GM06990 (cell line): Measurements from ENCODE around the gene TECTB.
"Not testable (repeated sequence)": the region's sequence is repeated elsewhere in the genome, so short reads cannot be mapped to it uniquely, and the experiment has no call there.

Experiments
- DNase-seq: peaks from one replicate; pipeline ENCODE4 v3.0.0-alpha.2; 2011; ENCODE audit not compliant: insufficient read length; ENCODE audit errors: extremely low read depth
- H3K27me3 ChIP-seq: replicated peaks from 2 replicates; pipeline ENCODE4 v1.6.0; 2011; ENCODE audit warnings: low read length; ENCODE audit not compliant: control insufficient read depth, insufficient read depth
- H3K36me3 ChIP-seq: 2 replicates; pipeline ENCODE4 v1.5.1; 2011; ENCODE audit warnings: low read length; ENCODE audit not compliant: control insufficient read depth, insufficient read depth
- H3K4me3 ChIP-seq: replicated peaks from 2 replicates; pipeline ENCODE4 v1.5.1; 2011; ENCODE audit warnings: low read depth, mild to moderate bottlenecking, control low read depth, low read length
- CTCF ChIP-seq: IDR thresholded peaks from 2 replicates; pipeline ENCODE4 v1.5.1; 2011; ENCODE audit warnings: low read length, control low read depth, mild to moderate bottlenecking, inconsistent platforms; ENCODE audit not compliant: insufficient read depth, poor library complexity, severe bottlenecking

TECTB gene

GRCh38 chr10:112248584-112249295 is 34.5 kb upstream of the TECTB start:
- TF ChIP-seq CTCF: no peak
- Histone ChIP-seq H3K4me3 (no peak overlapping the region), H3K36me3 (no peaks in the 10 kb centered on the region), H3K27me3 (no peaks in the 10 kb centered on the region)
- DNase-seq: no peak

DNA sequence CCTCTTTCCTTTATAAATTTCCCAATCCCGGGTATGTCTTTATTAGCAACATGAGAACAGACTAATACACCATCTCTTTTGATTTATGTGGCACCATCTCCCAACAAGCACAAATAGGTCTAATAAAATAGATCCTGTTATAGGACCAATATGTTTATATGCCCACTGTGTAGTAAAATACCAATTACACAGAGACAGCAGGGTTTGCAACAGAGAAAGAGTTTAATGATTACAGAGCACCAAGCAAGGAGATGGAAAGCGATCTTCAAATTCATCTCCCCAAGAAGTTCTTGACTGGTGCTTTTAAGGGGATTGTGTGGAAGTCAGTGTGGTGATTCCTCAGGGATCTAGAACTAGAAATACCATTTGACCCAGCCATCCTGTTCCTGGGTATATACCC is 33.5 kb upstream of the TECTB start:
- TF ChIP-seq CTCF: no peak
- H3K4me3 ChIP-seq: no peak overlapping the region
- DNase-seq: no peak
- H3K36me3 ChIP-seq: no peaks in the 10 kb centered on the region
- no peaks in the 10 kb centered on the region for H3K27me3 ChIP-seq

DNA sequence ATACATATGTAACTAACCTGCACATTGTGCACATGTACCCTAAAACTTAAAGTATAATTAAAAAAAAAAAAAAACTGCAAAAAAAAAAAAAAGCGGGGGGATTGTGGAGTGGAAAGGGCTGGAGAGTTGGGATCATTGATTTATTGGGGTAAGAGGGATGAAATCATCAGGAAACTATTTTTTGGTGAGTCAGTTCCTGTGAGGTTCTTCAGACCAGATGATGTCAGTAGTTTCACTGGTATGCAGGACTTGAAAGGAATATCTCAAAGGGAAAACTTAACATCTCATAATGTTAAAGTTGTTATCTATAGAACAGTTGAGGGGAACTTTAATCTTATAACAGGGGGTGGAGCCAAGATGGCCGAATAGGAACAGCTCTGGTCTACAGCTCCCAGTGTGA is 32.6 kb upstream of the TECTB start:
- no peak for DNase-seq
- Histone ChIP-seq H3K4me3 (no peak overlapping the region), H3K27me3 (no peaks in the 10 kb centered on the region), H3K36me3 (no peaks in the 10 kb centered on the region)
- no peak for TF ChIP-seq CTCF

DNA sequence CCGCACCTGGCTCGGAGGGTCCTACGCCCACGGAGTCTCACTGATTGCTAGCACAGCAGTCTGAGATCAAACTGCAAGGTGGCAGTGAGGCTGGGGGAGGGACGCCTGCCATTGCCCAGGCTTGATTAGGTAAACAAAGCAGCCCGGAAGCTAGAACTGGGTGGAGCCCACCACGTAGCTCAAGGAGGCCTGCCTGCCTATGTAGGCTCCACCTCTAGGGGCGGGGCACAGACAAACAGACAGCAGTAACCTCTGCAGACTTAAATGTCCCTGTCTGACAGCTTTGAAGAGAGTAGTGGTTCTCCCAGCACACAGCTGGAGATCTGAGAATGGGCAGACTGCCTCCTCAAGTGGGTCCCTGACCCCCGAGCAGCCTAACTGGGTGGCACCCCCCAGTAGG is 32.0 kb upstream of the TECTB start:
- DNase-seq, H3K4me3 ChIP-seq, H3K27me3 ChIP-seq, H3K36me3 ChIP-seq: not testable (repeated sequence)

- Histone ChIP-seq H3K27me3 (no peaks in the 10 kb centered on the region; the same call in 1 of the 2 replicates), H3K36me3 (no peaks in the 10 kb centered on the region), H3K4me3 (no peak overlapping the region)
- no peak for DNase-seq
- TF ChIP-seq CTCF: no peak
Measured at GRCh38 chr10:112258407-112258806, 24.8 kb upstream of the TECTB start.

GRCh38 chr10:112259688-112260087 is 23.5 kb upstream of the TECTB start:
- Histone ChIP-seq H3K27me3 (no peaks in the 10 kb centered on the region; the same call in 1 of the 2 replicates), H3K36me3 (no peaks in the 10 kb centered on the region), H3K4me3 (no peak overlapping the region)
- TF ChIP-seq CTCF: no peak
- DNase-seq: no peak
